B cell (primary cell): ENCODE results near the gene ATAT1. TPM values are rescaled to one million over a fixed set of nuclear protein-coding genes. Genes with fewer than 3 reads are reported as not detected.

ENCODE experiments used
- ATAC-seq: fragments of 200-7000 bp; cut with Tn5 transposase; one replicate; pipeline ENCODE4 v1.10.0; 2021; ENCODE audit warnings: low read depth, mild to moderate bottlenecking, moderate number of reproducible peaks, moderate library complexity
- CTCF ChIA-PET: fragments of 350-600 bp; sonication (Branson Sonifier 250); formaldehyde crosslinking; loops from one replicate; lab custom pipeline; 2021; ENCODE audit warnings: antibody characterized with exemption, inconsistent platforms; lab: Charles Lee
- POLR2A ChIA-PET: fragments of 350-600 bp; sonication (Branson Sonifier 250); formaldehyde crosslinking; loops from one replicate; lab custom pipeline; 2021; ENCODE audit warnings: antibody characterized with exemption; lab: Charles Lee
- DNase-seq: peaks from one replicate; pipeline ENCODE4 v3.0.0; 2013
- H2AFZ ChIP-seq: 2 replicates; pipeline ENCODE4 v1.6.1; 2012; ENCODE audit warnings: mild to moderate bottlenecking, low read depth, low read length; ENCODE audit not compliant: insufficient read depth, poor library complexity, severe bottlenecking
- H3K27ac ChIP-seq, 2 donors: 1 replicate in 1 of 2; 2 replicates in 1 of 2; pipeline ENCODE4 v1.5.1; 2012 to 2013; ENCODE audit warnings: low read length in 2 of 2, mild to moderate bottlenecking in 2 of 2, moderate library complexity in 1 of 2
- H3K27me3 ChIP-seq, 4 experiments: fragments of 200-600 bp in 1 of 4; sonication (generic) in 1 of 4; replicated peaks in 1 of 4; 1 replicate in 2 of 4; 2 replicates in 2 of 4; pipeline versions ENCODE4 v1.6.1 to v1.7.0; 2013 to 2016; ENCODE audit warnings: low read length in 3 of 4, mild to moderate bottlenecking in 2 of 4, mixed read lengths in 1 of 4, moderate library complexity in 1 of 4; ENCODE audit not compliant: insufficient read depth in 4 of 4, control insufficient read depth in 3 of 4; ENCODE audit errors: control extremely low read depth in 1 of 4
- H3K36me3 ChIP-seq, 2 experiments: replicated peaks in 1 of 2; 1 replicate in 1 of 2; 2 replicates in 1 of 2; pipeline versions ENCODE4 v1.6.1 to v1.7.1; 2013; ENCODE audit warnings: low read length in 1 of 2; ENCODE audit not compliant: insufficient read depth in 2 of 2, control insufficient read depth in 1 of 2; ENCODE audit errors: control extremely low read depth in 1 of 2, extremely low read depth in 1 of 2
- H3K4me1 ChIP-seq, 2 donors: fragments of 200-600 bp in 1 of 2; sonication (generic) in 1 of 2; 1 replicate in 1 of 2; 2 replicates in 1 of 2; pipeline versions ENCODE4 v1.5.1 to v1.6.1; 2013 to 2017; ENCODE audit warnings: low read length in 2 of 2; ENCODE audit not compliant: control insufficient read depth in 2 of 2, insufficient read depth in 2 of 2
- H3K4me2 ChIP-seq: replicated peaks from 2 replicates; pipeline ENCODE3; 2012; ENCODE audit warnings: mild to moderate bottlenecking, low read depth, low read length; ENCODE audit not compliant: poor library complexity, severe bottlenecking
- H3K4me3 ChIP-seq, 5 experiments: fragments of 200-600 bp in 1 of 5; sonication (generic) in 1 of 5; 1 replicate in 3 of 5; 2 replicates in 2 of 5; pipeline versions ENCODE4 v1.5.1 to v1.7.0; 2011 to 2016; ENCODE audit warnings: low read length in 4 of 5, mild to moderate bottlenecking in 4 of 5, low read depth in 2 of 5, control low read depth in 1 of 5, moderate library complexity in 1 of 5; ENCODE audit not compliant: insufficient read depth in 1 of 5; ENCODE audit errors: control extremely low read depth in 1 of 5, extremely low read depth in 1 of 5
- H3K79me2 ChIP-seq: fragments of 200-600 bp; sonication (generic); one replicate; pipeline ENCODE4 v1.6.0; 2016; ENCODE audit warnings: low read length; ENCODE audit not compliant: control insufficient read depth, insufficient read depth
- H3K9ac ChIP-seq: fragments of 200-600 bp; sonication (generic); 2 replicates; pipeline ENCODE4 v1.6.1; 2017; ENCODE audit warnings: mild to moderate bottlenecking, low read length, moderate library complexity
- H3K9me3 ChIP-seq, 3 donors: one replicate each; pipeline versions ENCODE4 v1.6.1 to v1.7.1; 2013; ENCODE audit warnings: low read length in 2 of 3; ENCODE audit not compliant: control insufficient read depth in 2 of 3, insufficient read depth in 1 of 3; ENCODE audit errors: control extremely low read depth in 1 of 3
- H4K20me1 ChIP-seq: 2 replicates; pipeline ENCODE4 v1.6.0; 2012; ENCODE audit warnings: mild to moderate bottlenecking, low read length; ENCODE audit not compliant: insufficient read depth, control insufficient read depth, poor library complexity, severe bottlenecking
- H3K27ac Mint-ChIP-seq: one replicate; pipeline ENCODE4 v1.8.0; 2021; ENCODE audit warnings: mixed read lengths
- H3K27me3 Mint-ChIP-seq: one replicate; pipeline ENCODE4 v1.8.0; 2021; ENCODE audit warnings: mixed read lengths
- H3K4me1 Mint-ChIP-seq: one replicate; pipeline ENCODE4 v1.8.0; 2021; ENCODE audit warnings: mixed read lengths
- H3K4me3 Mint-ChIP-seq: one replicate; pipeline ENCODE4 v1.8.0; 2021; ENCODE audit warnings: mixed read lengths
- H3K9me3 Mint-ChIP-seq: one replicate; pipeline ENCODE4 v1.8.0; 2022; ENCODE audit warnings: mixed read lengths; ENCODE audit not compliant: insufficient read depth
- EZH2 ChIP-seq: IDR thresholded peaks from 2 replicates; pipeline ENCODE4 v1.6.1; 2012; ENCODE audit warnings: borderline replicate concordance, low read depth, mild to moderate bottlenecking, moderate library complexity, low read length; ENCODE audit not compliant: insufficient read depth, poor library complexity, severe bottlenecking
- WGBS: methylation state at CpG from one replicate; pipeline ENCODE4 v1.1.5; 2013; ENCODE audit warnings: missing lambda C conversion rate; ENCODE audit not compliant: insufficient coverage; 5-methylcytosine and 5-hydroxymethylcytosine counted together
- intact Hi-C: fragments of 100-400 bp; cut with micrococcal nuclease; formaldehyde crosslinking; loops from one replicate; pipeline ENCODE4 v1.10.0; 2022
- polyA plus RNA-seq: library from polyadenylated mRNA; depleted of rRNA; stranded (reverse); fragments of >200 nt; gene quantifications from 2 replicates; pipeline ENCODE4 v1.2.3, GENCODE V29; 2012
- total RNA-seq, 2 donors: library from RNA; stranded (reverse); fragments of 120-200 nt in 1 of 2; gene quantifications; 1 replicate in 1 of 2; 2 replicates in 1 of 2; pipeline versions ENCODE4 v1.2.3 to v1.2.4, GENCODE V29; 2013 to 2022
- TF ChIP-seq, protein P1 (sequence below): fragments of 200-600 bp; IDR thresholded peaks from one replicate; pipeline ENCODE4 v1.8.0; 2022; ENCODE audit warnings: antibody characterized with exemption, mild to moderate bottlenecking

Gene ATAT1
- total and polyA plus RNA-seq, 2 donors (not counting 1 experiment from before 2014, with no cell fraction given) = 15.7 to 21.5 TPM

DNA sequence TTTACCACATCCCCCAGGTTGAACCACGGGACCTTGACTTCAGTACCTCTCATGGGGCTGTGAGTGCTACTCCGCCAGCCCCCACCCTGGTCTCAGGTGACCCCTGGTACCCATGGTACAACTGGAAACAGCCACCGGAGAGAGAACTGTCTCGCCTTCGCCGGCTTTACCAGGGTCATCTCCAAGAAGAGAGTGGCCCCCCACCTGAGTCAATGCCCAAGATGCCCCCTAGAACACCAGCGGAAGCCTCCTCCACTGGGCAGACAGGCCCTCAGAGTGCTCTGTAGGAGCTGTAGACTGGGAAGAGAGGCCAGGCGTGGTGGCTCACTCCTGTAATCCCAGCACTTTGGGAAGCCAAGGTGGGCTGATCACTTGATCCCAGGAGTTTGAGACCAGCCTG, 1.2 kb upstream of the ATAT1 start:
- no peak for ATAC-seq
- TF ChIP-seq, protein P1, sequence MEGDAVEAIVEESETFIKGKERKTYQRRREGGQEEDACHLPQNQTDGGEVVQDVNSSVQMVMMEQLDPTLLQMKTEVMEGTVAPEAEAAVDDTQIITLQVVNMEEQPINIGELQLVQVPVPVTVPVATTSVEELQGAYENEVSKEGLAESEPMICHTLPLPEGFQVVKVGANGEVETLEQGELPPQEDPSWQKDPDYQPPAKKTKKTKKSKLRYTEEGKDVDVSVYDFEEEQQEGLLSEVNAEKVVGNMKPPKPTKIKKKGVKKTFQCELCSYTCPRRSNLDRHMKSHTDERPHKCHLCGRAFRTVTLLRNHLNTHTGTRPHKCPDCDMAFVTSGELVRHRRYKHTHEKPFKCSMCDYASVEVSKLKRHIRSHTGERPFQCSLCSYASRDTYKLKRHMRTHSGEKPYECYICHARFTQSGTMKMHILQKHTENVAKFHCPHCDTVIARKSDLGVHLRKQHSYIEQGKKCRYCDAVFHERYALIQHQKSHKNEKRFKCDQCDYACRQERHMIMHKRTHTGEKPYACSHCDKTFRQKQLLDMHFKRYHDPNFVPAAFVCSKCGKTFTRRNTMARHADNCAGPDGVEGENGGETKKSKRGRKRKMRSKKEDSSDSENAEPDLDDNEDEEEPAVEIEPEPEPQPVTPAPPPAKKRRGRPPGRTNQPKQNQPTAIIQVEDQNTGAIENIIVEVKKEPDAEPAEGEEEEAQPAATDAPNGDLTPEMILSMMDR = no peak
- TF ChIP-seq EZH2 = no peak
- CTCF ChIA-PET = interaction anchor here (0.7 to 2.4 kb wide), 11 partner anchors 7 to 462 kb away, joined by 3 to 18 read pairs (median 4); partner anchors contain the start of gene DHX16
- Mint-ChIP-seq H3K4me1 (peaks cover 19% of the 10 kb centered on the region), H3K9me3 (no peaks in the 10 kb centered on the region), H3K4me3 (no peak overlapping the region), H3K27ac (no peak overlapping the region), H3K27me3 (no peaks in the 10 kb centered on the region)
- no peak overlapping the region for H2AFZ ChIP-seq
- H4K20me1 ChIP-seq = no peaks in the 10 kb centered on the region
- H3K4me3 ChIP-seq = no peak overlapping the region
- peaks cover 12 to 18% of the 10 kb centered on the region in 2 donors for H3K4me1 ChIP-seq
- WGBS = 100% methylated on average over 2 of the region's 8 CpGs
- H3K79me2 ChIP-seq = peaks cover 33% of the 10 kb centered on the region
- POLR2A ChIA-PET = interaction anchor here (1.6 kb wide), 1 partner anchor 8 kb away, joined by 5 read pairs; the partner anchor contains the start of genes MRPS18B and PPP1R10
- H3K4me2 ChIP-seq = no peak overlapping the region
- no peak overlapping the region for H3K9ac ChIP-seq
- H3K9me3 ChIP-seq = no peaks in the 10 kb centered on the region
- H3K27ac ChIP-seq = no peak overlapping the region
- peaks cover 5 to 63% of the 10 kb centered on the region in 2 experiments for H3K36me3 ChIP-seq
- intact Hi-C loops = no loop called here
- no peak for DNase-seq
- no peaks in the 10 kb centered on the region for H3K27me3 ChIP-seq

DNA sequence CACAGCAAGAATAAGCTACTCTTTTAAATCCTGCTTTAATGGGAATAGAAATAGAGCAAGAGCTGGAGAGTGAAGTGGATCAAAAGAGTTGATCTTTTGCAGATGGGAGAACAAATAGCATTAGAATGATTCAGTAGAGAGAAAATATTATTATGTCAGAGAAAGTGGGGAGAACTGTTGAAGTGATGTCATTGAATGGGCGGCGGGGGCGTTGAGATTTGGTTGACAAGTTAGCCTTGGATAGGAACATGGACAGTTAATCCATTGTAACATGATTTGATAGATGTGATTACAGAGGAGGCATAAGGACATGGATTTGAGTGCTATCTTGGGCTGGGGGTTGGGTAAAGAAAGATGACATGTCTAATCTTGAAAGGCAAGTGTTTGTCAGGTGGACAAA, 9.2 kb downstream of the ATAT1 start:
- Histone ChIP-seq H4K20me1 (no peaks in the 10 kb centered on the region), H3K27ac (no peak overlapping the region), H3K4me2 (no peak overlapping the region), H3K27me3 (no peaks in the 10 kb centered on the region), H2AFZ (no peak overlapping the region), H3K36me3 (peaks cover 2 to 17% of the 10 kb centered on the region in 2 experiments), H3K9ac (no peak overlapping the region), H3K9me3 (no peaks in the 10 kb centered on the region), H3K4me3 (no peak overlapping the region), H3K4me1 (no peaks in the 10 kb centered on the region), H3K79me2 (peaks cover under 1% of the 10 kb centered on the region)
- ChIA-PET POLR2A (no interaction called here), CTCF (no interaction called here)
- H3K4me1 Mint-ChIP-seq = no peaks in the 10 kb centered on the region
- intact Hi-C loops = no loop called here
- DNase-seq = no peak
- WGBS = 100% methylated on average over 3 of the region's 3 CpGs
- no peaks in the 10 kb centered on the region for H3K27me3 Mint-ChIP-seq
- TF ChIP-seq EZH2 = no peak
- TF ChIP-seq, protein P1 = no peak
- H3K27ac Mint-ChIP-seq = no peak overlapping the region
- no peak overlapping the region for H3K4me3 Mint-ChIP-seq
- H3K9me3 Mint-ChIP-seq = no peaks in the 10 kb centered on the region
- no peak for ATAC-seq
